22Rv1 (cell line): ENCODE data around the gene LY86.

Source experiments
- ZFX ChIP-seq: fragments of 450-650 bp; IDR thresholded peaks from 2 replicates; pipeline ENCODE4 v1.6.1; 2017; ENCODE audit warnings: antibody characterized with exemption, borderline replicate concordance
- TF ChIP-seq, protein P1 (sequence below): fragments of 450-650 bp; IDR thresholded peaks from 2 replicates; pipeline ENCODE4 v1.5.1; 2017; ENCODE audit warnings: mild to moderate bottlenecking

DNA sequence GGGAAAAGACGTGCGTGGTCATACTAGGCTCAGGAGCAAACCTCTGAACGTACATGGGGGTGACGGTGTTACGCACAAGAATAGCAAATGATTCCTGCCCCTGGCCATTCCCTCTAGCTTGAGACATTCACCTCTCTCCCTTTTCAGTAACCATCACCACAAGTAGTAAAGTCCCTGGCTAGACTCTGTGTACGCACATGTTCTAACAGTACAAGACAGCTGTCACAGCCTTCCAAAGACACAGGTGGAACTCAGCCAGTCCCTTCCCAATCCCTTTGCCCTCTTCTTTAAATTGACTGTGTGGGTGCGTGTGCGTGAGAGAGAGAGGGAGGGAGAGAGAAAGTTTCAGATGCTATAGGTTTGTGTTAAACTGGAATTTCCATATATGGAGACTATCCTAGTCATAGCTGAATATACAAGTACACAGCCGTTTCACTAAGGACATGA is 67.3 kb downstream of the LY86 start:
- TF ChIP-seq, protein P1, sequence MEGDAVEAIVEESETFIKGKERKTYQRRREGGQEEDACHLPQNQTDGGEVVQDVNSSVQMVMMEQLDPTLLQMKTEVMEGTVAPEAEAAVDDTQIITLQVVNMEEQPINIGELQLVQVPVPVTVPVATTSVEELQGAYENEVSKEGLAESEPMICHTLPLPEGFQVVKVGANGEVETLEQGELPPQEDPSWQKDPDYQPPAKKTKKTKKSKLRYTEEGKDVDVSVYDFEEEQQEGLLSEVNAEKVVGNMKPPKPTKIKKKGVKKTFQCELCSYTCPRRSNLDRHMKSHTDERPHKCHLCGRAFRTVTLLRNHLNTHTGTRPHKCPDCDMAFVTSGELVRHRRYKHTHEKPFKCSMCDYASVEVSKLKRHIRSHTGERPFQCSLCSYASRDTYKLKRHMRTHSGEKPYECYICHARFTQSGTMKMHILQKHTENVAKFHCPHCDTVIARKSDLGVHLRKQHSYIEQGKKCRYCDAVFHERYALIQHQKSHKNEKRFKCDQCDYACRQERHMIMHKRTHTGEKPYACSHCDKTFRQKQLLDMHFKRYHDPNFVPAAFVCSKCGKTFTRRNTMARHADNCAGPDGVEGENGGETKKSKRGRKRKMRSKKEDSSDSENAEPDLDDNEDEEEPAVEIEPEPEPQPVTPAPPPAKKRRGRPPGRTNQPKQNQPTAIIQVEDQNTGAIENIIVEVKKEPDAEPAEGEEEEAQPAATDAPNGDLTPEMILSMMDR: no peak
- TF ChIP-seq ZFX: no peak
